Stimulated activated CD4-positive, alpha-beta T cell treated with anti-CD3 and anti-CD28 coated beads, Interleukin-12 subunit alpha, Interleukin-12 subunit beta, amount 100 ng/mL, for 24 hours (primary cell): ENCODE measurements around the gene EPHA10.
"Not testable (repeated sequence)": the region's sequence is repeated elsewhere in the genome, so short reads cannot be mapped to it uniquely, and the experiment has no call there.

Experiments
- DNase-seq, 2 experiments: peaks; one replicate each; pipeline ENCODE4 v3.0.0-alpha.2; 2020; ENCODE audit warnings: low read depth in 2 of 2

Gene EPHA10

DNA sequence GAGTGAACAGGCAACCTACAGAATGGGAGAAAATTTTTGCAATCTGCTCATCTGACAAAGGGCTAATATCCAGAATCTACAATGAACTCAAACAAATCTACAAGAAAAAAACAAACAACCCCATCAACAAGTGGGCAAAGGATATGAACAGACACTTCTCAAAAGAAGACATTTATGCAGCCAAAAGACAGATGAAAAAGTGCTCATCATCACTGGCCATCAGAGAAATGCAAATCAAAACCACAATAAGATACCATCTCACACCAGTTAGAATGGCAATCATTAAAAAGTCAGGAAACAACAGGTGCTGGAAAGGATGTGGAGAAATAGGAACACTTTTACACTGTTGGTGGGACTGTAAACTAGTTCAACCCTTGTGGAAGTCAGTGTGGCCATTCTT lies 6.5 kb upstream of the EPHA10 start:
- DNase-seq: not testable (repeated sequence)

DNA sequence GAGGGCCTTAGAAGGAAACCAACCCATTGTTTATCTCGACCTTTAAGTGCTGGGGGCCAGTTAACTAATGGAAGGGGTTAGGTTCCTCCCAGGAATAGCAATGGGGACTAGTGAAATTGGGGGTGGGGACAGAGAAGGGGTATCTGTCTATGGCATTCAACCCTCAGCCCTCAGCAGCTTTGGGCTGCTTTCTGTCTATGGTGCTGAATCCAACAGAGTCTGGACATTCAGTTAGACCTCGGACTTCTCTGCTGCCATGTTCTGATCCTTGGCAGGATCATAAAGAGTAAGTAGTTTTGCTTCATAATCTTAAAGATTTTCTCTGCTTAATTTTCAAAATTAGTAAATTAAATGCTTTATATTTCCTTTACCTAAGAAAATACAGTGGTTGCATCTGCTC lies 2.6 kb upstream of the EPHA10 start:
- no peak for DNase-seq

DNA sequence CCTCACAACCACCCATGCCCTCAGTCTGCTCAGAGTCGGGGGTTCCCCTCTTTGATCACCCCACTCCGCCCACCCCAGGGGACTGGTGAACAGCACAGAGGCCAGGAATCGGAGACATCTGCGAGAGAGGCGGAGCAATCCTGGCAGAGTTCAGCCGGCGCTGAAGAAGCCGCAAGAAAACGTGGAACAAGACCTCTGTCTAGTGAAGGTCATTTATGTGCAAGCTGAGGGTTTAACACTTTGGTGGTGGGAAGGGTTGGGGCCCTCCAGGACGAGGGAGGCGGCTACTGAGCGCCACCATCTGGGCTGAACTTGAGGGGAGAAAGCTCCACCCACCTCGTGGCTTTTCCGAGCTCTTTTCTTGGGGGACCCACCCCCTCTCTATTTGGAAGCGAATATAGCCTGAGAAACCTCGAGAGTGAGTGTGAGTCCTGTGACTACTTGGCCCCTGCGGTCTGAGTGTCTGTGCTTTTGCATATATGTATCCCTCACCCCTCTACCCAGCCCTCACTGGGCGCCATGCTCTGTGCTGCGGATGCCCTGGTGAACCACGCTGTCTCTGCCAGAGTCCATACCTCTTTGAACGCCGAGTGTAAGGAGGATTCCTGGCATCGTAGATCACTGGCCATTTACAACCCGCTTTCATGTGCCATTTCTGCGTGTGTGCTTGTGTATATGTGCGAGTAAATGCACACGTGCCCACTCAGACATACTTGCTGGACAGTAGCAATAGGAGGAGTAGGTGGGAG lies 1.2 kb upstream of the EPHA10 start:
- DNase-seq: no peak

DNA sequence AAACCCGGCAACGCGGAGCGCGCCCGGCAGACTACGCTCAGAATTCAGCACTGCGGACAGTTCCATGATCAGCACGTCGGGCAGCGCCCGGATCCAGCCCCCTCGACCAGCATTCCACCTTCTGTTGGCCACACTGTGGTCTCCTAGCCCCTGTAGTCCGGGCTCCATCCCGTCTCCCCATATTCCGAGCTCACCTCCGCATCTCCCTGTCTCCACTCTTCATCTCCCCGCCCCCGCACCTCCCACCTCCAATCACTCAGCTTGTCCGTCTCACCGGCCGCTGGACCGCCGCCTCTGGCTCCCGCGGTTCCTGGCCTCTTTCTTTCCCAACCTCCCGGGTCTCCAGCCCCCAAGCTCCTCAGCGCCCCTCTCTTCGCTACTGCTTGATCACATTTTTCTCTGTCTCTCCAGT lies 500 bp downstream of the EPHA10 start:
- DNase-seq: no peak

DNA sequence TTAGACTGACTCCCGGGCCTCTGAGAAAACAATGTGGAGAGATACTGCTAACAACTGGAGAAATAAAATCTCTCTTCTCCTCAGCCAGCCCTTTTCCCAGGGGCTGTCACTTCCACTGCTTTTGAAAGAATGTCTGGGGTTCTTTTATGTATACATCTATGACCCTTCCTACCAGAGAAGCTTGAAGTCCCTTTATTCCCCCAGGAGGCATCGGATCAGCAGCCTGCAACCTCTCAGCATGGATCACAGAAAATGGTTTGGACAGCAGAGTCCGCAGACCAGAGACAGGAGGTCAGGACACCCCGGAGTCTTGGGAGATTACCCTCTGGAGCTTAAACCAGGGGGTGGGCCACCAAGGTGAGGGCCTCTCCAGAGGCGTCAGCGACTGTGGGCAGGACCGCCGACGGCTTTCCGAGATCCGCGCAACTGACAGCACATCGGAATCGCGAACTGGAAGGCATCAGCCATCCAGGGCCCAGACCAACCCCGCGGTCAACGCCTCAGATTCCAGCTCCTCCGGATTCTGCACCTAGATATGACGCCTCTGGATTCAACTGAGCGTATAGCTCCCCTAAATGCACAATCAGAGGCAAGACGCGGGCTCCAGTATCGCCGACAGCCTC lies 1.0 kb downstream of the EPHA10 start:
- no peak for DNase-seq

DNA sequence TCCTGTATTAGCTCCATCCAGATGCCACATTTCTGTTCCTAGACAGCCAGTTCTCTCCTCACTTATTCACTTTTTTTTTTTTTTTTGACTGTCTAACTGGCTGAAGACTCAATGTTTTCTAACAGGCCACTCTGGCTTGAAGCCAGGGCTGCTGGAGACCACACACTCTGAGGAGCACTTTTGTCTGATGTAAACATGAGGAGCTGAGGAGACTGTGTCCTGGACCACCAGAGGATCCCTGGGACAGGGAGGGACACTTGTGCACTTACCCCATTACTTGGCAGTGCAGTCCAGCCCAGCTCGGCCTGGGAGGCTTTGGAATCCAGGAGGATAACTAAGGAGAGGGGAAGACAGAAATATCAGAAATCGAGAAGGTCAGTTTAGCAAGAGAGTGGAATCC lies 2.4 kb downstream of the EPHA10 start:
- no peak for DNase-seq

DNA sequence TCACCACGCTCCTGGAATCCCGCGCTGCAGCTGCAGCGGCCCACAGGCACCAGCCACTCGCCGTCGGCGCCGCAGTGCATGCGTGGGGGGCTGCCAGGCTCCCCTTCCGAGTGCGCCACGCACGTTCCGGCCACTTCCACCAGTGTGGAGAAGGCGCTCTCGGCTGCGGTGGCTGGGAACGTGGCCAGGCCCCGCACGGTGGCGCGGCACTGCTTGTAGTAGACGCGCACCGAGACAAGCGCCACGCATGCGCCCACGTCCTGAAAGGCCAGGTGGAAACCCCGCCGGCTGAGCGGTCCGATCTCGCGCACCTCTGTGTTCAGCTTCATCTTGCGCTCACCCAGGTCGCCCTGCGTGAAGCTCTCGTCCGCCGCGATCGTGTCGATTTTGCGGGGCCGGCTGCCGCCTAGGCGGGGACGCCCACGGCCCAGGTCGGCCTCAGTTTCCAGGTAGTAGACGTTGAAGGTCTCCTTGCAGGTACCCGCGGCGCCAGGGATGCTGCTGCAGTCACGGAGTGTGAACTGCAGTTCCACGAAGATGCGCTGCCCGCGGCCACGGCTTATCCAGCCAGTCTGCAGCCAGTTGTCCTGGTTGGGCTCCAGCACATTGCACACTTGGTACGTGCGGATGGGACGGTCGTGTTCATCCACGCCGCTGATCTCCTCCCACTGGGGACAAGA lies 3.4 kb downstream of the EPHA10 start:
- DNase-seq: no peak

DNA sequence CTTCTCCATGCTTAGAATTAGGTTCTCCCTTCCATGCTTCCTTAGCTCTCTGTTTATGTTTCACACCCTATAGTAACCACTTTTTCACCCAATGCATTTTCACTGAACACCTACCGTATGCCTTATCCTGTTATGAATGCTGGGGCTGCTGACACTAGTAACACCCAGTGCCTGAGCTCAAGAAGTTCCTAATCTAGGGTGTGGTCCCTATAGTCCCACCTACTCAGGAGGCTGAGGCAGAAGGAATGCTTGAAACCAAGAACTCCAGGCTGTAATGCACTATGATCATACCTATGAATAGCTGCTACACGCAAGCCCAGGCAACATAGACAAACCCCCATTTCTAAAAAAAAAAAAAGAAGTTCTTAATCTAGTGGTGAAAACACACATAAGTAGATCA lies 5.5 kb downstream of the EPHA10 start:
- no peak for DNase-seq

DNA sequence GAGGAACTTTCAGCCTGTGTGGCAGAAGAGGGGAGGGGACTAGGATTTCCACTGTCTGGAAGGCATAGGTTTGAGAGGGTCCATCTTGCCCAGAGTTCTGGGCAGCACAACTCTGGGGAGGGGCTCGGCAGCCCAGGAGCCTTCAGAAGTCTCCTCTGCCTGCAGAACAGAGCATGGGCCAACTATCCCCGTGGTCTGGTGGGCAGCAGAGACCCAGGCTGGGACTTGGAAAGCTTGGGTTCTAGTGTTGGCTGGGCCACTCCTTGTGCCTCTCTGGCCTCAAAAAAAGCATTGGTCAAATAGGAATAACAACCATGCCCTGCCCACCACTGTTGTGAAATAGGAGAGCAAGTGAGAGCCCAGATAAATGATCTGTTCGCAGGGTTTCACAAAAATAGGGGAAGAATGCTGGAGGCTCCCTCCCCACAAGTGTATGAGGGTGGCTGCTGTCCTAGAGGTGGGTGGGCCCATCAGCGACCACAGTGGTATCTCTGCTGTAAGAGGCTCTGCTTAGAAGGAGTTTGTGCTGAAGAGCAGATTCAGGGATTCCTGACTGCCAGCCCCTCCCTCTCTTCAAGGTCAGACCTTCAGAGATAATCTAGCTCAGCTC lies 8.9 kb downstream of the EPHA10 start:
- no peak for DNase-seq

DNA sequence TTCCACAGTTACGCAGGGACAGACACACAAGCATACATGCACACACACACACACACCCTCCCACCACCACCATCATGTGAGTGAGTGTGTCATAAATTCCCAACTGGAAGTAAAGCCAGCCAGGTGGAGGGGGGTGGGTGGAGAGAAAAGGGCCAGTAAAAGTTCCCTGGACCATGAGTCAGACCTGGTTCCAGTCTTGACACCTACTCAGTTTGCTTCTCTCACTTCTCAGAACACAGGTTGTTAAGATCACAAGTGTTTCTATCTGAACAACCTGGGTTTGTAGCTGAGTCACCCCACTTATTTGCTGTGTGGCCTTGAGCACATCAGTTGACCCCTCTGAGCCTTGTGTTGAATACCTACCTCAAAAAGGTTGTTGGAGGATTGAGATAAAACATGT lies 9.6 kb downstream of the EPHA10 start:
- no peak for DNase-seq

DNA sequence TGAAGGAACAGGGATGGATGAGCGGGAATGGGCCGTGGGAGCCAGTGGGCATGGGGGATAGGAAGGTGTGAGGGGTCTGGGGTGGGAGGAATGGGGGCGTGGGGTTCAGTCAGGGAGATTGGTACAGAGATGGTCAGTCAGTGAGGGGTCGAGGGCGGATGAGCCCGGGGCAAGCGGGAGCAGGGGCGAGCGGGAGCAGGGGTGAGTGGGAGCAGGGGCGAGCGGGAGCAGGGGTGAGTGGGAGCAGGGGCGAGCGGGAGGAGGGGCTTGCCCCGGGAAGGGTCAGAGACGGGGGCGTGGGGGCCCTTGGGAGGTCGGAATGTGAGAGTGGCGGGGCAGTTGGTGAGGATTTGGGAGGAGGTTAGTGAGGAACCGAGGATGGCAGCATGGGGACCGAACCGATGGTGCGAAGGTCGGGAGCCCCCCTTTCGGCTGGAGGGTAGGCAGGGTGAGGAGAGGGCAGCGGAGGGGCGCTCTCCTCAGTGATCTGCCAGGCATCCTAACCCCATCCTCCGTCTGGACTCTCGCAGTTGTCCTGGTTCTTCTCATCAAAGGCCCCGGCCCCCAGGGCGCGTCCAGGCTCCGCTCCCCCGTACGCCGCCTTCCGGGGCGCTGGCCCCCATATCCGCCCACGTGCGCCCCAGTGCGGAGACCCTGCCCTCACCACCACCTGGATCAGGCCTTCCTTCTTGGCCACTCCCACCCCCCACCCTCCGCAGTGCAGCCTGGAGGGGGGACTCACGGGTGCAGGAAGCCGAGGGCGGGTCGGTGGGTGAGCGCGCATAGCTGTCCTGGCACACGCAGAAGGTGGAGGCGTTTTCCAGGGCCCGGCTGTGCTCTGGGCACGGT lies 11.2 kb downstream of the EPHA10 start:
- no peak for DNase-seq

DNA sequence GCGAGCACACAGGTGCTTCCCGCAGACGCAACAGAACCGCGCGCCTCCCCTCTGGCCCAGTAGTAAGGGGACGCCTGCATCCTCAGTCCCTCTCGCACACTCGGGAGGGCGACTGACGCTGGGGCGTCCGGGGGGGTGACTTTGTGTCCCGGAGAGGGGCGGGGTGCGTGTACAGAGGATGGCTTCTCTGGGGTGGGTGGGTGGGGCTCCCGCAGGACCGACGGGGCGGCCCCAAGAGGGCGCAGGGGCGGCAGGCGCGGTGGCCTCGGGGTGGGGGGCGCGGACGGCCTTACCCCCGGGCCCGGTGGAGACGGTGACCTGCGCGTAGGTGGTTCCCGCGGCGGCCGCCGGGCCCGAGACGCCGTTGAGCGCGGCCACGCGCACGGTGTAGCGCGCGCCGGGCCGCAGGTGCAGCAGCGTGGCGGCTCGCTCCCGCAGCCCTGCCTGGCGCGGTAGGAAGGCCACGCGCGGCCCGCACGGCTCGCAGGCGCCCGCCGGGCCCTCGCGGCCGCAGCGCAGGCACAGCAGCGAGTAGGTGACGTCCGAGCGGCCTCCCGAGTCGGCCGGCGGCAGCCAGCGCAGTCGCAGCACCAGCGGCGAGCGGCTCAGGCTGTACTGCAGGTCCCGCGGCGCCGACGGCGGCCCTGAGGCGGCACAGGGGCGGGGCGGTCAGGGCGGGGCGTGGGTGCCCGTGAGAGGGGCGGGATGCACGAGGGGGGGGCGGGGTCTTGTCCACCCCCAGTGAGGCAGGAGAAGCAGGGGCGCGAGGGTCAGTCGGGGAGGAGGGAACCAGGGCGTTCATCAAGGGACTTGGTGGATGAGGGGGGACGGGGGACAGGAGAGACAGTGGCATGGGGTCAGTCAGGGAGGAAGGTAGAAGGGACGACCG lies 12.1 kb downstream of the EPHA10 start:
- peak in 1 of 2 experiments; percentile 32 for DNase-seq

DNA sequence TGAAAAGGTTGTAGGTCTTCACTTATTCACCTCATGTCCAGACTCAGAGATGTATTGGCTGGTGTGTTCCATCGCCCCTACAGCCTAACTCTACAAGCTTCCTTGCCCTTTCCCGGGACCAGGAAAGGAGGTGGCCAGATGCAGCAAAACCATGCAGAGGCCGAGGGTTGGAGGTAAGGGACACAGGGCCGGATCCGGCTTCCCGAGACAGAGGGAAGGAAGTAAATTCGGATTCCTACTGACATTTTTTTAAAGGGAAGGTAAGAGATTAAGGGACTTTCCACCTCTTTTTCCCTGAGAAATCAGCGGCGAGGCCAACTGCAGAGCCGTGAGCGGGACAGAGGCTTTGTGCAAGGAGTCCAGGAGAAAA lies 12.7 kb downstream of the EPHA10 start:
- DNase-seq: no peak

DNA sequence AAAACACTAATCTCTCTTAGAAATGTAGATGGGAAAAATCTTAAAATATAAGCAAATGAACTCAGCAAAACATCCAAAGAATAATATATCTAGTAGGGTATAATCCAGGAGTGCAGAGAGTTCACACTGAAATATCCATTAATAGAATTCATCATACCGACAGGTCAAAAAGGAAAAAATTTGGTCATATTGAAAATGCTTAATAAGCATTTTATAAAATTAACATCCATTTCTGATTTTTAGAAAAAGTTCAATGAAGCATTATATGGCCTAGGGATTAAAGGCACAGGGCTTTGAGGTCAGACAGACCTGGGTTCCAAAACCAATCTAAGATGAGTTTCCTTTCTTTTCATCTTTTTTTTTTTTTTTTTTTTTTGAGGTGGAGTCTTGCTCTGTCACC lies 16.4 kb downstream of the EPHA10 start:
- no peak for DNase-seq

DNA sequence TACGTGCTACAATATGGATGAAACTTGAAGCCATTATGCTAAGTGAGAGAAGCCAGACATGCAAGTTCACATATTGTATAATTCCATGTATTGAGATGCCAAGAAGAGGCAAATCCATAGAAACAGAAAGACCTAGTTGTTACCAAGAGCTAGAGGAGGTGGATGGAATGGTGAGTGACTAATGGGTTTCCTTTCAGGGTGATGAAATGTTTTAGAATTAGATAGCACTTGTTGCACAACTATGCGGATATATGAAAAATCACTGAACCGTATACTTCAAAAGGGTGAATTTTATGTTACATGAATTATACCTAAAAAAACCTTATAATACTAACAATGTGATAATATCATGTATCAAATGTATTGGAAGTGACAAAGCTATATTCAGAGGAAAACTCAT lies 18.1 kb downstream of the EPHA10 start:
- DNase-seq: no peak

DNA sequence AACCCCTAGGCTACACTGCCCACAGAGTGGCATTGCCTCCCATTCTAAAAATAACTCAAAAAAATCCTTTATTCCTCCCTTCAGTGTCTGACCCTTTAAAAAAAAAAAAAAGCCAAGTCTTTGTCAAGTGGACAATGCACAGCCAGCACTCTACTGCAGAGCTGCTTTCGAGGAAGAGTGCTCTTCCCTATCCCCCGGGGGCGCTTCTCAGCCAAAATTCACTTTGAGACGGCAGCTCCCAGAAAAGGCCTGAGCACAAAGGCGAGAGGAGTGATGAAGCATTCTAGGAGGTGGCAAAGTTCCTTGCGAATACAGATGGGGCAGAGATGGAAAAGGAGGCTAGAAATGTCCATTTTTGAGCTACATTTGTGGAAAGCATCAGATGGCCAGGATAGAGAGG lies 23.3 kb downstream of the EPHA10 start:
- no peak for DNase-seq

DNA sequence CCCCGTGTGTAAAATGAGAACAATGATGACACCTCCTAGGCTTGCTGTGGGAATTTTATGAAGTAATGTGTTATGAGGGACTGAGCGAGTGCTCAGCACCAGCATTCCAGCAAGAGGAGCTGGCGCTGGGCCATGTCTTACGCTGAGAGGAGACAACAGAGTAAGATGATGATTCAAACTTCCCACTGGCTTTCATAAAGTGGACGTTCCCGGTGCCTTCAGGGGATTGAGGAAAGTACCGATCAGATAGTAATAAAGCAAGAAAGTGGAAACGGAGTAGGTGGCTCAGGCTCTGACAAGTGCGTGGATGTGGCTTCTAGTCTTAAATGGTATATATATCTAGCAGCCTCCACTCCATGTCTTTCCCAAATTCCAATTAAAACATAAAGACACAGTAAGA lies 23.8 kb downstream of the EPHA10 start:
- DNase-seq: no peak

DNA sequence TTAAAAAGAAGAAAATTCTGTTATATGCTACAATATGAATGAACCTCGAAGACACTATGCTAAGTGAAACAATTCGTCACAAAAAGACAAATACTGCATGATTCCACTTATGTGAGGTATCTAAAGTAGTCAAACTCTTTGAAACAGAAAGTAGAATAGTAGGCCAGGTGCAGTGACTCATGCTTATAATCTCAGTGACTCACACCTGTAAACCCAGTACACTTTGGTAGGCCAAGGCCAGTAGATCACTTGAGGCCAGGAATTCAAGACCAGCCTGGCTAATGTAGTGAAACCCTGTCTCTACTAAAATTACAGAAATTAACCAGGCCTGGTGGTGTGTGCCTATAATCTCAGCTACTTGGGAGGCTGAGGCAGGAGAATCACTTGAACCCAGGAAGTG lies 25.7 kb downstream of the EPHA10 start:
- no peak for DNase-seq

DNA sequence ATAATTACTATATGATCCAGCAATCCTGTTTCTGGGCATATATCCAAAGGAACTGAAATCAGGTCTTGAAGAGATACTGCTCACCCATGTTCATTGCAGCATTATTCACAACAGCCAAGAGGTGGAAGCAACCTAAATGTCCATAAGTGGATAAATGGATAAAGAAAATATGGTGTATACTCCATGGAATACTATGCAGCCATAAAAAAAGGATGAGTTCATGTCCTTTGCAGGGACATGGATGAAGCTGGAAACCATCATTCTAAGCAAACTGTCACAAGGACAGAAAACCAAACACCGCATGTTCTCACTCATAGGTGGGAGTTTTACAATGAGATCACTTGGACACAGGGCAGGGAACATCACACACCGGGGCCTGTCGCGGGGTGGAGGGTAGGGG lies 26.3 kb downstream of the EPHA10 start:
- not testable (repeated sequence) for DNase-seq

DNA sequence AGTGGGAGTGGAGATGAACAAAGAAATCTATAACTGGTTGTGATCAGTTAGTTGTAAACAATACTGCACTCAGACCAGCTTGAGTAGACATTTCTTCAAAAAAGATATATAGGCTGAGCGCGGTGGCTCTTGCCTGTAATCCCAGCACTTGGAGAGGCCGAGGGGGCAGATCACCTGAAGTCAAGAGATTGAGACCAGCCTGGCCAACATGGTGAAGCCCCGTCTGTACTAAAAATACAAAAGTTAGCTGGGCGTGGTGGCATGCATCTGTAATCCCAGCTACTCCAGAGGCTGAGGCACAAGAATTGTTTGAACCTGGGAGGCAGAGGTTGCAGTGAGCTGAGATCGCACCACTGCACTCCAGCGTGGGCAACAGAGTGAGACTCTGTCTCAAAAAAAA lies 26.9 kb downstream of the EPHA10 start:
- not testable (repeated sequence) for DNase-seq
